B cell (primary cell): ENCODE data around the gene DOCK1. TPM values are rescaled to one million over a fixed set of nuclear protein-coding genes. Genes with fewer than 3 reads are reported as not detected.

ENCODE experiments used
- ATAC-seq: fragments of 200-7000 bp; cut with Tn5 transposase; one replicate; pipeline ENCODE4 v1.10.0; 2021; ENCODE audit warnings: low read depth, mild to moderate bottlenecking, moderate number of reproducible peaks, moderate library complexity
- CTCF ChIA-PET: fragments of 350-600 bp; sonication (Branson Sonifier 250); formaldehyde crosslinking; loops from one replicate; lab custom pipeline; 2021; ENCODE audit warnings: antibody characterized with exemption, inconsistent platforms; lab: Charles Lee
- POLR2A ChIA-PET: fragments of 350-600 bp; sonication (Branson Sonifier 250); formaldehyde crosslinking; loops from one replicate; lab custom pipeline; 2021; ENCODE audit warnings: antibody characterized with exemption; lab: Charles Lee
- DNase-seq: peaks from one replicate; pipeline ENCODE4 v3.0.0; 2013
- H2AFZ ChIP-seq: 2 replicates; pipeline ENCODE4 v1.6.1; 2012; ENCODE audit warnings: mild to moderate bottlenecking, low read depth, low read length; ENCODE audit not compliant: insufficient read depth, poor library complexity, severe bottlenecking
- H3K27ac ChIP-seq, 2 donors: 1 replicate in 1 of 2; 2 replicates in 1 of 2; pipeline ENCODE4 v1.5.1; 2012 to 2013; ENCODE audit warnings: low read length in 2 of 2, mild to moderate bottlenecking in 2 of 2, moderate library complexity in 1 of 2
- H3K27me3 ChIP-seq, 4 experiments: fragments of 200-600 bp in 1 of 4; sonication (generic) in 1 of 4; replicated peaks in 1 of 4; 1 replicate in 2 of 4; 2 replicates in 2 of 4; pipeline versions ENCODE4 v1.6.1 to v1.7.0; 2013 to 2016; ENCODE audit warnings: low read length in 3 of 4, mild to moderate bottlenecking in 2 of 4, mixed read lengths in 1 of 4, moderate library complexity in 1 of 4; ENCODE audit not compliant: insufficient read depth in 4 of 4, control insufficient read depth in 3 of 4; ENCODE audit errors: control extremely low read depth in 1 of 4
- H3K36me3 ChIP-seq, 2 experiments: replicated peaks in 1 of 2; 1 replicate in 1 of 2; 2 replicates in 1 of 2; pipeline versions ENCODE4 v1.6.1 to v1.7.1; 2013; ENCODE audit warnings: low read length in 1 of 2; ENCODE audit not compliant: insufficient read depth in 2 of 2, control insufficient read depth in 1 of 2; ENCODE audit errors: control extremely low read depth in 1 of 2, extremely low read depth in 1 of 2
- H3K4me1 ChIP-seq, 2 donors: fragments of 200-600 bp in 1 of 2; sonication (generic) in 1 of 2; 1 replicate in 1 of 2; 2 replicates in 1 of 2; pipeline versions ENCODE4 v1.5.1 to v1.6.1; 2013 to 2017; ENCODE audit warnings: low read length in 2 of 2; ENCODE audit not compliant: control insufficient read depth in 2 of 2, insufficient read depth in 2 of 2
- H3K4me2 ChIP-seq: replicated peaks from 2 replicates; pipeline ENCODE3; 2012; ENCODE audit warnings: mild to moderate bottlenecking, low read depth, low read length; ENCODE audit not compliant: poor library complexity, severe bottlenecking
- H3K4me3 ChIP-seq, 5 experiments: fragments of 200-600 bp in 1 of 5; sonication (generic) in 1 of 5; 1 replicate in 3 of 5; 2 replicates in 2 of 5; pipeline versions ENCODE4 v1.5.1 to v1.7.0; 2011 to 2016; ENCODE audit warnings: low read length in 4 of 5, mild to moderate bottlenecking in 4 of 5, low read depth in 2 of 5, control low read depth in 1 of 5, moderate library complexity in 1 of 5; ENCODE audit not compliant: insufficient read depth in 1 of 5; ENCODE audit errors: control extremely low read depth in 1 of 5, extremely low read depth in 1 of 5
- H3K79me2 ChIP-seq: fragments of 200-600 bp; sonication (generic); one replicate; pipeline ENCODE4 v1.6.0; 2016; ENCODE audit warnings: low read length; ENCODE audit not compliant: control insufficient read depth, insufficient read depth
- H3K9ac ChIP-seq: fragments of 200-600 bp; sonication (generic); 2 replicates; pipeline ENCODE4 v1.6.1; 2017; ENCODE audit warnings: mild to moderate bottlenecking, low read length, moderate library complexity
- H3K9me3 ChIP-seq, 3 donors: one replicate each; pipeline versions ENCODE4 v1.6.1 to v1.7.1; 2013; ENCODE audit warnings: low read length in 2 of 3; ENCODE audit not compliant: control insufficient read depth in 2 of 3, insufficient read depth in 1 of 3; ENCODE audit errors: control extremely low read depth in 1 of 3
- H4K20me1 ChIP-seq: 2 replicates; pipeline ENCODE4 v1.6.0; 2012; ENCODE audit warnings: mild to moderate bottlenecking, low read length; ENCODE audit not compliant: insufficient read depth, control insufficient read depth, poor library complexity, severe bottlenecking
- H3K27ac Mint-ChIP-seq: one replicate; pipeline ENCODE4 v1.8.0; 2021; ENCODE audit warnings: mixed read lengths
- H3K27me3 Mint-ChIP-seq: one replicate; pipeline ENCODE4 v1.8.0; 2021; ENCODE audit warnings: mixed read lengths
- H3K4me1 Mint-ChIP-seq: one replicate; pipeline ENCODE4 v1.8.0; 2021; ENCODE audit warnings: mixed read lengths
- H3K4me3 Mint-ChIP-seq: one replicate; pipeline ENCODE4 v1.8.0; 2021; ENCODE audit warnings: mixed read lengths
- H3K9me3 Mint-ChIP-seq: one replicate; pipeline ENCODE4 v1.8.0; 2022; ENCODE audit warnings: mixed read lengths; ENCODE audit not compliant: insufficient read depth
- CTCF ChIP-seq: fragments of 200-600 bp; IDR thresholded peaks from one replicate; pipeline ENCODE4 v1.8.0; 2022; ENCODE audit warnings: antibody characterized with exemption, mild to moderate bottlenecking
- EZH2 ChIP-seq: IDR thresholded peaks from 2 replicates; pipeline ENCODE4 v1.6.1; 2012; ENCODE audit warnings: borderline replicate concordance, low read depth, mild to moderate bottlenecking, moderate library complexity, low read length; ENCODE audit not compliant: insufficient read depth, poor library complexity, severe bottlenecking
- WGBS: methylation state at CpG from one replicate; pipeline ENCODE4 v1.1.5; 2013; ENCODE audit warnings: missing lambda C conversion rate; ENCODE audit not compliant: insufficient coverage; 5-methylcytosine and 5-hydroxymethylcytosine counted together
- intact Hi-C: fragments of 100-400 bp; cut with micrococcal nuclease; formaldehyde crosslinking; loops from one replicate; pipeline ENCODE4 v1.10.0; 2022
- polyA plus RNA-seq: library from polyadenylated mRNA; depleted of rRNA; stranded (reverse); fragments of >200 nt; gene quantifications from 2 replicates; pipeline ENCODE4 v1.2.3, GENCODE V29; 2012
- total RNA-seq, 2 donors: library from RNA; stranded (reverse); fragments of 120-200 nt in 1 of 2; gene quantifications; 1 replicate in 1 of 2; 2 replicates in 1 of 2; pipeline versions ENCODE4 v1.2.3 to v1.2.4, GENCODE V29; 2013 to 2022

Gene DOCK1
- total and polyA plus RNA-seq, 2 donors (not counting 1 experiment from before 2014, with no cell fraction given) = not detected

GRCh38 chr10:126917975-126918908 is 13.0 kb downstream of the DOCK1 start:
- TF ChIP-seq CTCF (no peak), EZH2 (no peak)
- no peaks in the 10 kb centered on the region for H3K27me3 ChIP-seq

DNA sequence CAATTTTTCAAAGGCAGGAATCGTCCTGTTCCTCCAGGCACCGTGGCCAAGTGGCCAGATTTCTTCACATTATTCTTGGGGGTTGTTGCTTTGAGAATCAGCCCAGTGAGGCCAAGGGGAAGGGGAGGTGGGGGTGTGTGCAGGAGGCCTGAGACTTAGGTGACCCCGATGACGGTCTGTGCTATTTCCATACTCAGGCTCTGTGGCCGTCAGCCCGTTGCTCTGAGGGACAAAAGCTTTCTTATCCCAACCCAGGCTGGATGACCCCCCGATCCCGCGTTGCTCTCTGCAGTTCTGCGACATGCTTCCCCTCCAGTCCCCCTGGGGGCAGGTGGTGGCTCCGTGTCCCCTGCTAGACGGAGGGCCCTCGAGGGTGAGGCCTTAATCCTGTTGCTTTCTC is 14.2 kb downstream of the DOCK1 start:
- H3K27me3 Mint-ChIP-seq = no peaks in the 10 kb centered on the region
- POLR2A ChIA-PET = no interaction called here
- CTCF ChIA-PET = no interaction called here

More at GRCh38 chr10:126917975-126918908, 13.0 kb downstream of the DOCK1 start:
- intact Hi-C loops = no loop called here
- no peak overlapping the region for H3K4me3 Mint-ChIP-seq
- no peaks in the 10 kb centered on the region for H3K4me1 ChIP-seq
- H3K9me3 ChIP-seq = peaks cover 0 to 34% (median 0%) of the 10 kb centered on the region in 3 donors
- no peak for DNase-seq
- CTCF ChIA-PET = no interaction called here
- no peak overlapping the region for H3K9ac ChIP-seq
- H3K27ac ChIP-seq = no peak overlapping the region
- no peaks in the 10 kb centered on the region for H4K20me1 ChIP-seq
- H3K36me3 ChIP-seq = no peaks in the 10 kb centered on the region
- no peaks in the 10 kb centered on the region for H3K79me2 ChIP-seq
- H3K4me1 Mint-ChIP-seq = no peaks in the 10 kb centered on the region
- POLR2A ChIA-PET = no interaction called here
- H3K27me3 Mint-ChIP-seq = no peaks in the 10 kb centered on the region
- ATAC-seq = no peak
- no peak overlapping the region for H2AFZ ChIP-seq
- peaks cover 3% of the 10 kb centered on the region for H3K9me3 Mint-ChIP-seq
- 97% methylated on average over 22 of the region's 24 CpGs for WGBS
- H3K4me3 ChIP-seq = no peak overlapping the region
- no peak overlapping the region for H3K4me2 ChIP-seq
- H3K27ac Mint-ChIP-seq = no peak overlapping the region

More for the DNA sequence above, 14.2 kb downstream of the DOCK1 start:
- H3K4me2 ChIP-seq = no peak overlapping the region
- Mint-ChIP-seq H3K27ac (no peak overlapping the region), H3K9me3 (peaks cover 3% of the 10 kb centered on the region), H3K4me1 (no peaks in the 10 kb centered on the region), H3K4me3 (no peak overlapping the region)
- H2AFZ ChIP-seq = no peak overlapping the region
- no peaks in the 10 kb centered on the region for H3K79me2 ChIP-seq
- no peak for ATAC-seq
- H3K4me3 ChIP-seq = no peak overlapping the region
- H4K20me1 ChIP-seq = no peaks in the 10 kb centered on the region
- no peaks in the 10 kb centered on the region for H3K36me3 ChIP-seq
- TF ChIP-seq CTCF (no peak), EZH2 (no peak)
- no peak overlapping the region for H3K27ac ChIP-seq
- H3K9me3 ChIP-seq = peaks cover 0 to 32% (median 0%) of the 10 kb centered on the region in 3 donors
- H3K4me1 ChIP-seq = no peaks in the 10 kb centered on the region
- intact Hi-C loops = no loop called here
- DNase-seq = no peak
- WGBS = 90% methylated on average over 11 of the region's 13 CpGs
- no peaks in the 10 kb centered on the region for H3K27me3 ChIP-seq
- no peak overlapping the region for H3K9ac ChIP-seq
